Uterus (tissue), 2 donors: ENCODE results near the gene ABCA9.

Experiments used
- POLR2A ChIP-seq, 2 donors: fragments of 450-650 bp; IDR thresholded peaks; one replicate each; pipeline ENCODE4 v1.6.1; 2016; ENCODE audit warnings: antibody characterized with exemption in 2 of 2, mild to moderate bottlenecking in 1 of 2, moderate library complexity in 1 of 2
- TF ChIP-seq, protein P1 (sequence below), 4 experiments: fragments of 200-600 bp in 2 of 4; fragments of 450-650 bp in 2 of 4; sonication (generic) in 2 of 4; IDR thresholded peaks; one replicate each; pipeline ENCODE4 v1.5.1; 2016 to 2019; ENCODE audit warnings: antibody characterized with exemption in 4 of 4, mild to moderate bottlenecking in 2 of 4, moderate library complexity in 1 of 4

DNA sequence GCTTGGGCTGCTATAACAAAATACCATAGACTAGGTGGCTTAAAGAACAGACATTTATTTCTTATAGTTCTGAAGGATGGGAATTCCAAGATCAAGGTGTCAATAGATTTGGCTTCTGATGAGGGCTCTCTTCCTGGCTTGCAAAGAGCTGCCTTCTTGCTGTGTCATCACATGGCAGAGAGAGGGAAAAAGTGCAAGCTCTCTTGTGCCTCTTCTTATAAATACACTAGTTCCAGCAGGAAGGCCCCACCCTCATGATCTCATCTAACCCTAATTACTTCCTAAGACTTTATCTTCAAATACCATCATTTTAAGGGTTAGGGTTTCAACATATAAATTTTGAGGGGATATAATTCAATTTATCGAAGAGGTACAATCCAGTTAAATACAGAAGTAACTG is 30.6 kb downstream of the ABCA9 start:
- TF ChIP-seq, protein P1, sequence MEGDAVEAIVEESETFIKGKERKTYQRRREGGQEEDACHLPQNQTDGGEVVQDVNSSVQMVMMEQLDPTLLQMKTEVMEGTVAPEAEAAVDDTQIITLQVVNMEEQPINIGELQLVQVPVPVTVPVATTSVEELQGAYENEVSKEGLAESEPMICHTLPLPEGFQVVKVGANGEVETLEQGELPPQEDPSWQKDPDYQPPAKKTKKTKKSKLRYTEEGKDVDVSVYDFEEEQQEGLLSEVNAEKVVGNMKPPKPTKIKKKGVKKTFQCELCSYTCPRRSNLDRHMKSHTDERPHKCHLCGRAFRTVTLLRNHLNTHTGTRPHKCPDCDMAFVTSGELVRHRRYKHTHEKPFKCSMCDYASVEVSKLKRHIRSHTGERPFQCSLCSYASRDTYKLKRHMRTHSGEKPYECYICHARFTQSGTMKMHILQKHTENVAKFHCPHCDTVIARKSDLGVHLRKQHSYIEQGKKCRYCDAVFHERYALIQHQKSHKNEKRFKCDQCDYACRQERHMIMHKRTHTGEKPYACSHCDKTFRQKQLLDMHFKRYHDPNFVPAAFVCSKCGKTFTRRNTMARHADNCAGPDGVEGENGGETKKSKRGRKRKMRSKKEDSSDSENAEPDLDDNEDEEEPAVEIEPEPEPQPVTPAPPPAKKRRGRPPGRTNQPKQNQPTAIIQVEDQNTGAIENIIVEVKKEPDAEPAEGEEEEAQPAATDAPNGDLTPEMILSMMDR (IDR thresholded peaks at IDR 0.05), result no peak
- TF ChIP-seq POLR2A (IDR thresholded peaks at IDR 0.05), result no peak
